ENCODE data around the gene PAOX.
A peak's percentile ranks its signal among the peaks of the same experiment; 100 is the strongest.

The PAOX gene

DNA sequence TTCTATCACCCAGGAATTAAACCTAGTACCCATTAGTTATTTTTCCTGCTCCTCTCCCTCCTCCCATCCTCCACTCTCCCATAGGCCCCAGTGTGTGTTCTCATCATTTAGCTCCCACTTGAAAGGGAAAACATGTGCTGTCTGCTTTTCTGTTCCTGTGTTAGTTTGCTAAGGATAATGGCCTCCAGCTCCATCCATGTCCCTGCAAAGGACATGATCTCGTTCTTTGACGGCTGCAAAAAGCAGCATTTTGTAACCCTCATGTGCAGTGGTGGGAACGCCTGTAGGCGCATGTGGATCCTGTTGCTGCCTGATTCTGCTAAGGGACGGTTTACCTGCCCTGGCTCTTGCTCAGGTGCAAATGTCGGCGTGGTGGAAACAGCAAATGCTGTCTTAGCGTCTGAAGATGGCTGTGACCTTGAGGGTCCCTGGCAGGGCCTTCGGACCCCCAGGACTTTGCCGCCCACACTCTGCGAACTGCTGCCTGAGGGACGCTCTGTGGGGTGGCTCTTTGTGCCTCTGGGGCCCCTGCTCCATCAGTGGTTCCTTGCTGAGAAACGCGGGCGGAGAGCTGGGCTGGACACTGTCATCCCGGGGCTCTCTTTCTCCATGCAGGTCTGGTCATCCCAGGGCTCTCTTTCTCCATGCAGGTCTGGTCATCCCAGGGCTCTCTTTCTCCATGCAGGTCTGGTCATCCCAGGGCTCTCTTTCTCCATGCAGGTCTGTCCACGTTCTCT lies 9.3 kb downstream of the PAOX start:
- DNase-seq = no peak

DNA sequence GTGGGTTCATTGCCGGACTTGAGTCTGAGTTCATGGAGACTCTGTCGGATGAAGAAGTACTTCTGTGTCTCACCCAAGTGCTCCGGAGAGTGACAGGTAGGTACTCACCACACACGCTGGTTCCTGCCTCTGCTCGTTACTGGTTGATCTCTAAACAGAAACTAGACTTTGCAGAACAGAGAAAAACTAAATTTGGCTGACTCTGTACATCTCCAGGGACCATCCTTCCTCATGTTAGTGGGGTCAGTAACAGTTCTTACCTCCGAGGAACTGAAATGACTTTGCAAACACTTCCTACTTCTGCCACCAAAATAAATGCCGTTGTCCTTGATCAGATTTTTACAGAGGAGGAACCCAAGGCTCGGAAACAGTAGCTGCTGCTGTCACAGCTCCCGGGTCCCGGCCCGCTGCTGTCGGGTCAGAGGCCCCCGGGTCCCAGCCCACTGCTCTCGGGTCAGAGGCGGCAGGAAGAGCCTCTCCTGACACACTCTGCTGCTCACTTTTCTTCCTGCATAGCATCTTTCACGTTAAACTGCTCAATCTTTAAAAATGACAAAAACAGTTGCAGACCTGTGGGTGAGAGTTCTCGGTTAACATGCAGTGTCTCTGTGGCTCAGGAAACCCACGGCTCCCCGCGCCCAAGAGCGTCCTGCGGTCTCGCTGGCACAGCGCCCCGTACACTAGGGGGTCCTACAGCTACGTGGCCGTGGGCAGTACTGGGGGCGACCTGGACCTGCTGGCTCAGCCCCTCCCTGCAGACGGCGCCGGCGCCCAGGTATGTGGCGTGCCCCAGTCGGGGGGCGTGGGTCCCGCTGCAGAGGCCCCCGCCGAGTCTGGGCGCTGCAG lies 10.1 kb downstream of the PAOX start:
- DNase-seq = peak; percentile 54 to 64

- peak; percentile 44 to 48 for DNase-seq
Measured at GRCh38 chr10:133390597-133391248, 11.7 kb downstream of the PAOX start.

- DNase-seq = peak in 1 of 2 experiments; percentile 21
Measured at GRCh38 chr10:133391249-133391635, 12.2 kb downstream of the PAOX start.

- peak; percentile 61 to 65 for DNase-seq
Measured at GRCh38 chr10:133391761-133392518, 12.9 kb downstream of the PAOX start.

DNA sequence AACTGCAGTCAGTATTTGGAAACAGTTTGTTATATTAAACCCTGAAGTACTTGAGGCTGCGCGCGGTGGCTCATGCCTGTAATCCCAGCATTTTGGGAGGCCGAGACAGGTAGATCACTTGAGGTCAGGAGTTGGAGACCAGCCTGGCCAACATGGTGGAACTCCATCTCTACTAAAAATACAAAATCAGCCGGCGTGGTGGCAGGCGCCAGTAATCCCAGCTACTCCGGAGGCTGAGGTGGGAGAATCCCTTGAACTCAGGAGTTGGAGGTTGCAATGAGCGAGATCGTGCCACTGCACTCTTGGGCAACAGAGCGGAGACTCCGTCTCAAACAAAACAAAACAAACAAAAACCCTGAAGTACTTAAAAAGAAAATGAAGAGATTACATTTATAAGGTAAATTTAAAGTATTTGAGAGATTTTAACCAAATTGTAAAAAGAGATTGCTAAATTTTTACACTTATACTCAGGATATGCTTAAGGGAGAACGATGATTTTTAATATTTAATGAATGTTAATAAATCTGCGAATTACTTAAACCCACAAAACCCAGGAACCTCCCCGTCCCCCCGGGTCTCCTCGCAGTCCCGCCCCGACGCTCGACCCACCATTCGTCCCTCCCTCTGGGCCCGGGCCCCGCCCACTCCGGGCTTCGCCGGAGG lies 14.5 kb downstream of the PAOX start:
- DNase-seq = peak; percentile 20 to 21

DNA sequence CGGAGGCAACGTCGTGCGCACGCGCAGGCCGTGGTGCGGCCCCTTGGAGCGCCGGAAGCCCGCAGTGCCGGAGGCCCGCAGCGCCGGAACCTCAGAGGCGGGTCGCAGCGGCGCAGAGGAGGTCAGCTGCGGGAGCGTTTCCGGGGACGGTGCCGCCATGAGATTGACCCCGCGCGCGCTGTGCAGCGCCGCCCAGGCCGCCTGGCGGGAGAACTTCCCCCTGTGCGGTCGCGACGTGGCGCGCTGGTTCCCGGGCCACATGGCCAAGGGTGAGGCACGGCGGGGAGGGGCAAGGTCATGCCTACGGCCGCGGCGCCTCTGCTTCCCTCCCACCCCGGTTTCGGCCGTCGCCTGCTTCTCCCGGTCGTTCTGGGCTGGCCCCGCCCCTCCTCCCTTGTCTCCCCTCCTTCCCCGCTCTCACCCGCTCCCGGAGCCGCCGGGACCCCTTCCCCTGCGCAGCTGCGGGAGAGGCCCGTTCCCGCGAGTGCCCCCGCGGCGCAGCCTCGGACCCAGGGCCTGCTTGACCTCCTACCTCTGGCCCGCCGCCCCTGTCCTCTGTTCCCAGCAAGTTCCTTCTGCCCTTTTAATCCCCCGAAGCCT lies 15.1 kb downstream of the PAOX start, which contains the start of gene MTG1:
Gene MTG1 (plus strand): TSS at position 94 of the 600 bp plus-strand sequence. CDS start 64 bp downstream, at position 158.
- peak; percentile 98 for DNase-seq

DNA sequence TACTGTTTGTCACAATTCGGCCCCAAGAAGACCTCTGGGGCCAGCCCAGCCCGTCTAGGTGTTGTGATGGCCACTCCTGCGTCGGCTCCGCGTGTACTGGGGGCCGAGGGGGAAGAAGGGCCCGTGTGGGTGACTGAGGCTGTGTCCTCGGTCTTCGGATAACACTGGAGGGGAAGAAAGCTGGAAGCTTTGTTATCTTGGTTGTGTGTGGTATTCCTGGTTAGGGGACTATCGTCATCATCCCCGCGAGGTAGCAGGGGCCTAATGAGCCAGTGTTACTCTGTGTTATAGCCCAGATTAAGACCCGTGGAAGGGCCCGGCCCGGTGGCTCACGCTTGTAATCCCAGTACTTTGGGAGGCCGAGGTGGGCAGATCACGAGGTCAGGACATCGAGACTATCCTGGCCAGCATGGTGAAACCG lies 15.7 kb downstream of the PAOX start:
- DNase-seq = peak; percentile 33 to 39

DNA sequence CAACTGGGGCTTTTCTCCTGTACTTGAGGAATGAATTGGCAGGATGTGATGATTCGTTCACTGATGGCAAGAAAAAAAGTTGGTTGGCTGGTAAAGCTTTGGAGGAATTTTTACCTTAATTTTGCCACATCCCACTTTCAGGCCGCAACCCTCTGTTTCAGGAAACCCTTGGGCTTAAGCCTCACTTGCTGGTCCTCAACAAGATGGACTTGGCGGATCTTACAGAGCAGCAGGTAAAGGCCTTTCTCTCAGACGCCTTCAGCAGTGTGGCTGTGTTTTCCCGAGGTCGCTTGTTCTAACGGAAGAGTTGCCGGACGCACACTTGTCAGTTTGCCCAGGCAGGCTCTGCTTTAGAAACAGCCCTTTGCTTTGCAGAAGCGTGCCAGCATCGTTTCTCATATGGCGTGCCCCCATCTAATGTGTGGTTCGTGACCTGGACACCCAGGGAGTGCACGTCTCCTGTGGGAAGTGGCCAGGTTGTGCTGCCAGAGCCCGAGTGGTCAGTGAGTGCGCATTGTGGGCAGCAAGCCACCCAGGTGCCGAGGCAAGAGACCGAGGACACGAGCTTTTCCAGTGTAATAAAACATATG lies 17.1 kb downstream of the PAOX start:
- DNase-seq = peak; percentile 14 to 16

DNA sequence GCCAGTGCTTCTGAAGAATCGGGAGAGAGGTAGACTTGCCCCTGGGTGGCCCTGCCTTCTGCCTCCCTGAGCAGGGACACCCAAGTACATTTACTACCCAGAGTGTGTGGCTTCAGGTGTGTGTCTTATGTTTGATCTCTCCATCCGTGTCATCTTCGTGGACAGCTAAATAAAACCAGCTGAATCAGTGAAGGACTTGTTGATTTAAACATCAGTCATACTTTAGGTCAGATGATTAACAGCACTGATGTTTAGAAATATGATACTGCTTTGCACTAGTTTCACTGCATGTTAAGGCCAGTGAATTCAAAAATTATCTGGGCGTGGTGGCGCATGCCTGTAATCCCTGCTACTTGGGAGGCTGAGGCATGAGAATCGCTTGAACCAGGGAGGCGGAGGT lies 18.9 kb downstream of the PAOX start:
- DNase-seq = peak; percentile 7 to 10

- DNase-seq = peak; percentile 14
Measured at GRCh38 chr10:133399123-133399601, 20.1 kb downstream of the PAOX start.

DNA sequence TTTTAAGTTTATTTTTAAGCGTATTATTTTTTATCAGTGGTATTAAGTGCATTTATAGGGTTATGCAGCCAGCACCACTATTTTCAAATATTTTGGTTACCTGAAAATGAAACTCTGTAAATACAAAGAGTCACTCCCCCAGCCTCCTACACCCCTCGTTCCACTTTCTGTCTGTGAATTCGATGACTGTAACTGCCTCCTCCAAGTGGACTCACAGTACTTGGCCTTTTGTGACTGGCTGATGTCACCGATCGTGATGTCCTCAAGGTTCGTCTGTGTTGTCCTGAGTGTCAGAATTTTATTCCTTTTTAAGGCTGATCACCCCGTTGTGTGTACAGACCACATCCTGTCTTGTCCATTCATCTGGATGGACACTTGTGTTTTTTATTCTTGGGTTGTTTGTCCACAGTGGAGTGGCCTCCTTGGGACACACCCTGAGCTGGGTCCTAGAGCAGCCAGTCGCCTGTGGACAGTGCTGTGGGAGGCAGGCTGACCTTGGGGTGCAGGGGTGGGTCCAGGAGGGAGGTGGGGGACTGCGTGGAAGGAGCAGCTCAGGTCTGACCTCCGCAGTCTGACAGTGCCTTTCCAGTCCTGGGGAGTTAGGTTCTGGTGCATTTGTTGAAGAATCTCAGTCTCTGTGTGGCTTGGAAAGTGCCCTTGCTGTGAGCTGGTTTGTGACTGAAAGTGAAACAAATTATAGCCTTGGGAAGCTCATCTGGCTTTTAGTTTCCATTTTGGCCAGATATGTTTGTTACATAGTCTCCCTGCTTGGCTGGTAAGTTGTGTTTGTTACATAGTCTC lies 21.8 kb downstream of the PAOX start:
- DNase-seq = peak; percentile 15 to 17

- peak in 1 of 2 experiments; percentile 9 for DNase-seq
Measured at GRCh38 chr10:133401500-133401899, 22.4 kb downstream of the PAOX start.

GRCh38 chr10:133401981-133402725 lies 23.1 kb downstream of the PAOX start:
- peak in 1 of 2 experiments; percentile 12 for DNase-seq

- DNase-seq = no peak
Measured at GRCh38 chr10:133403359-133403758, 24.3 kb downstream of the PAOX start.

DNA sequence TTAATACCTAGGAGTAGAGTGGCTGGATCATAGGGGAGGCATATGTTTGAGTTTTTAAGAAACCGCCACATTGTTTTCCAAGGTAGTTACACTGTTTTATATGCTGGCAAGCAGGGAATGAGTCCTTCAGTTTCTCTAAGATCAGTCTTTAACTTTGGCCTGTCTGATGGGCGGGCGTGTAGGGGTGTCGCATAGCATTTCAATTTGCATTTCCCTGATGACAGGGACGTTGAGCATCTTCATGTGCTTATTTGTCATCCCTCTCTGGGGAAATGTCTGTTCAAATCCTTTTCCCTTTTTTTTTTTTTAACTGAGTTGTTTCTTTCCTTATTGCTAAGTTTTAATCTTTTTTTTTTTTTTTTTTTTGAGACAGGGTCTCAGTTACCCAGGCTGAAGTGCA lies 24.7 kb downstream of the PAOX start:
- no peak for DNase-seq

DNA sequence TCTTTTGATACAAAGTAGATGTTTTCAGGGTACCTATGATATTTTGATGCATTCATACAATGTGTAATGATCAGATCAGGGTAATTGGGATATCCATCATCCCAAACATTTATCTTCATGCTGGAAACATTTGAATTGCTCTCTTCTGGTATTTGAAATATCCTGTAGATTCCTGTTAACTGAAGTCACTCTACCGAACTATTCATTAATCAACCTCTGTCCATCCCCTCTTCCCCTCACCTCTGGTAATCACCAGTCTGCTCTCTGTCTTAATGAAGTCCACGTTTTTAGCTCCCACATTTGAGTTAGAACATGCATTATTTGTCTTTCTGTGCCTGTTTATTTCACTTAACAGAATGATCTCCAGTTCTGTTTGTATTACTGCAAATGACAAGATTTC lies 26.2 kb downstream of the PAOX start:
- no peak for DNase-seq

GRCh38 chr10:133405844-133406527 lies 26.9 kb downstream of the PAOX start:
- no peak for DNase-seq
